NCI-H2196 treated with DMSO at 0.1 percent for 48 hours (cell line): ENCODE results near the gene CELF3.

Experiments used
- DNase-seq: peaks from one replicate; lab custom pipeline; 2025; ENCODE audit not compliant: unreplicated experiment; lab: John Stamatoyannopoulos, UW

CELF3 gene

DNA sequence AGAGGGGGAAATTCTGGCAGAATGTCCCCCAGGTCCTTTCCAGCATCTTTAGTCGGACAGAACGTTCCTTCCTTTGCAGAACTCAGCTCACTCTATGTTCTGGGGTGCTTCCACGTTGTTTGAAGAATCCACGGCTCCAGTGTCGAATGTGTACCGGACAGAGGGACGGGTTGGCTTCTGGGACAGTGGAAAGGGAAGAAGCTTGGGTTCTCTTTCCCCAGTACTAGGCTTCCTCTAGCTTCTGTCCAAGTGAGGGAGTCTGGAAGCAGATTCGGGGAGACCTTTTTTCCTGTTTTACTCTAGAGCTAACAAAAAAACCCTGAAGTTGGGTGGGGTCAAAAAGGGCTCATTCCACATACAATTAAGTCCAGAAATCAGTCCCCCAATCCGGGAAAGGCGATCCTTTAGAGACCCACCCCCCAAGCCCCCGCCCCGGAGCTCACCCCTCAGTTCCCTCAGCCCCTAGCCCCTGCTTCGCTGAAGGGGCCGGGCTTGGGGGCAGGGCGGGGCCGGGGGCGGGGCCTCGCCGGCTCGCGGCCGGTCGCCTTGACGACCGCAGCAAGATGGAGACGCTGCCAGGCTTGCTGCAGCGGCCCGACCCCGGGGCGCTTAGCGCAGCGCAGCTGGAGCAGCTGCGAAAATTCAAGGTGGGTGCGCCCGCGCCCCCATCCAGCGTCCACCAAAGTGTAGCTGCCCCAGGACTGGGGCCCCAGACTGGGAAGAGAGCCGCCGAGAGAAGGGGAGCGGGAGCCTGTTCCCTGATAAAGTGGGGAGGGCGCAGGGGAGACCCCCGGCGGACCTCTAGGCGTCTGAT is 4.6 kb upstream of the CELF3 start, which contains the start of gene RIIAD1:
Gene RIIAD1, plus strand, starts transcription at position 549 of the 814 bp plus-strand sequence. Its CDS starts 15 bp downstream, at position 564.
- DNase-seq = no peak

- DNase-seq = no peak
Measured at GRCh38 chr1:151720554-151720953, 4.0 kb upstream of the CELF3 start.

DNA sequence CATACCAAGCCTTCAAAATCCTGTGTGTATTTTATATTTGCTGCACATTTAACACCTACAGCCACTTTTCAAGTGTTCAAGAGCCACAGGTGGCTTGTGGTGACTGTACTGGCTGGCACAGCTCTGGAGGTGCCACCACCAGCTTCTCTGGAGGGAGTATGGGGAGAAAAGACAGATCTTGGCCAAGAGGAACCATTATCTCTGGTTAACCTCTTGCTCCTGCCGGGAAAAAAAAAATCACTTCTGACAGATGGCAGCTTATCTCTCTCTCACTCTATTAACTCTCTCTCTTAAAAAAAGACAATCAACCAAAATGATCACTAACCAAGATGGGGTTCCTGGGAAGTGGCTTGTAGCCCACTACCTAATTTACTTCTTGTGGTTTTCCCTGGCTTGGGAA is 3.5 kb upstream of the CELF3 start:
- no peak for DNase-seq

DNA sequence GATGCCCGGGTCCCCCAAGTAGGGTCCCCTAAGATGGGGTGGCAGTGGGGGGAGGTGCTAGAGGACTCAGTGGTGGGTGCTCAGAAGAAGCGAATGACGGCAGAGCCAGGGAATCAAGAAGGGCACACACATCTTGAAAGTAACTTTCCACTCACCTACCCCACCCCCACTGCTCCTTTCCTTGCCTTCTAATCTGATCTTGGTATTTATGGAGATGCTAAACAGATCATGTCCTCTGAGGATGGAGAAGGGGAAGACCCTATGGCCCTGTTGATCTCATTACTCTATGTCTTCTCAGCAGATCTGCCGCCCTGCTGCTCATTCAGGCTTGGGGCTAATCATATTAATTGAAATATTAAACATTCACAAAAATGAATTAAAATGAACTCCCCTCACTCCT is 2.1 kb upstream of the CELF3 start:
- no peak for DNase-seq

GRCh38 chr1:151718011-151718431 is 1.4 kb upstream of the CELF3 start:
- no peak for DNase-seq

GRCh38 chr1:151716405-151716762 is 219 bp downstream of the CELF3 start:
- no peak for DNase-seq

DNA sequence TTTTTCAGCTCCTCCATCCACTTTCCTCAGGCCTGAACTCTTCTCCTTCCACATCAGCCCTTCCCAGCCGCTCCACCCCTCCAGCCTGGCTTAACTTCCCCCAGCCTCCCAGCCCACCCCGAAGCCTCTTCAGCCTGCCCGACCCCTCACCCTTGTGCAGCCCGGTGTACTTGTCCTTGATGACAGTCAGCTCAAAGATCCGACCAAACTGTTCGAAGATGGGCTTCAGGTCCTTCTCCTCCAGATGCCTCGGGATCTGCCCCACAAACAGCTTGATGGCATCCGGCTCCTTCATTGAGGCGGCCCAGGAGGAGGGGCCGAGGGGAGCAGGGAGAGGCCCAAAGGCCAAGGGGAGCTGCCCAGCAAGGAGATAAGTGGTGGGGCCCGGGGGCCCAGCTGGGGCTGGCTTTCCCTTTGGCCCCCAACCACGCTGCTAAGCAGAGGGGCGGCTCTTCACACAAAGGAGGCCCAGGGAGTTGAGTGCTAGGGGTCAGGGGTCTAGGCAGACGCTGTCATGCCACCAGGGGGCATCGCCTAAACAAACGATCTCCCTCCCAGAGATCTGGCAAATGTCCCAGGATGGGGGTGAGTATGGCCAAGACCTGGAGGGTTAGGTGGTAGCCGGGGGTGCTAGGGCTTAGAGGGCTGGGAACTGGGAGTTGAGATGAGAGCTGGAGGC is 738 bp downstream of the CELF3 start:
- DNase-seq = no peak

- no peak for DNase-seq
Measured at GRCh38 chr1:151714820-151715725, 1.5 kb downstream of the CELF3 start.

DNA sequence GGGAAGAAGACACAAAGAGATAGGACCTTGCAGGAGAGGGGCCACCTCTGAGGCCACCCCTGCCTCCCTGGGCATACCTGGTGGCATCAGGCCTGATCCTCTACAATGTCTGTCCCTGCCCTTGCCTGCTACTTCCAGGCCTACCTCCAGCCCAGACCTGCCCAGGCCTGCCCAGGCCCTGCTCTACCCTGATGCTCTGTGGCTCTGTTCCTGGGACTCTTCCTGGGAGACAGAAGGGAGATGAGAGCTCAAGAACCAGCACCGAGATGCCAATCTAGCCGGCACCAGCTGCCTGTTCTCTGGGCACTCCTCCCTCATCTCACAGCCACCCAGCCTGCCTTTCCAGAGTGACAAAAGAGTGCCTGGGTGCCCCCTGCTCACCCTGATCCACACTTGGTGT is 2.7 kb downstream of the CELF3 start:
- no peak for DNase-seq

- DNase-seq = no peak
Measured at GRCh38 chr1:151713044-151713443, 3.6 kb downstream of the CELF3 start.

- DNase-seq = no peak
Measured at GRCh38 chr1:151711951-151712350, 4.7 kb downstream of the CELF3 start.

DNA sequence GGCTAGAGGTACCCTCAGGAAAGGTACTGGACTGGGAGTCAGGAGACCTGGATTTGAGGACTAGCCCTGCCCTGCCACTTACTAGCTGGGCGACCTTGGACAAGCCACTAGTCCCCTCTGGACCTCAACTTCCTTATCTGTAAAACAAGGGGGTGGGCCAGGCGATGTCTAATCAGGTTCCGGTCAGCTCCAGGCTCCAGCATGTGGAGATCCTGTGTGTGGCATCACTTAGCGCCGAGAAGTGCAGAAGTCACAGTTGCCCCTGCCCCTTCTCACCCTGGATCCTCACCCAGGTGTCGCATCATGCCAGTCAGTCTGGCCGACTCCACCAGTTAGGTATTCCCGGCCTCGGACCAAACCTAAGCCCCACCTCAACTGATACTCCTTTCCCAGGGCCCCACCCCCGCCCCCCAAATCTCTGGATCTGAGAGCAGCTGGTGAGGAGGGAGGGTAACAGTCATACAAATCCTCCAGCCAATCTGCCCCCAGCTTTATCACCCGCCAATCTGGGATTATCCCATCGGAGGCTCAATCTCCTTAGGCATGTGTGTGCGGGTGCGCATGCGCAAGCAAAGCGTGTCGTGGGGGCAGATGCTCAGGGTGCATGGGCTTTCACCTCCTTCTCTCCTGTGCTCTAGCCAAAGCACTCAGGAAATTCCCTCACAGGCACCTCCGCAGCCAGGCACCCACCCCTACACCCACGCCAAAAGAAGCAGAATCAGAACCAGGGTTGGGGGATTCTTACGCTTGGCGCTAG is 5.4 kb downstream of the CELF3 start:
- no peak for DNase-seq

GRCh38 chr1:151710187-151710840 is 6.3 kb downstream of the CELF3 start:
- DNase-seq = no peak

DNA sequence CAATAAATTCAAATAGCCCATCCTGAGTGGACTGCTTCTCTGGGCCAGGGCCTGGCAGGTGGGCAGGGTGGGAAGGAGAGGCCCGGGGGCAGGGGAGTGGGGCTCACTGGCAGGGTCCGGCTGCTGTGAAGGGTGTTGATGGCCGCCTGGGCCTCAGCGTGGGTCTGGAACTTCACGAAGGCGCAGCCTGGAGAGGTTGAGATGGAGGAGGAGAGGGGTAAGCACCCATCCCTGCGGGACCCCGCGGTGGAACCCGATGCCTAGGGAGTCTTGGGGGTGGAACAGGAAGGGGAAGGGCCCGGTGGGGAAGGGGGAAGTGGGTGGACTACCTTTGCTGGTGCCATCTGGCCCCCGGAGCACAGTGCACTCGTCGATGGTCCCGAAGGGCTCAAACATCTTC is 7.7 kb downstream of the CELF3 start:
- DNase-seq = no peak

DNA sequence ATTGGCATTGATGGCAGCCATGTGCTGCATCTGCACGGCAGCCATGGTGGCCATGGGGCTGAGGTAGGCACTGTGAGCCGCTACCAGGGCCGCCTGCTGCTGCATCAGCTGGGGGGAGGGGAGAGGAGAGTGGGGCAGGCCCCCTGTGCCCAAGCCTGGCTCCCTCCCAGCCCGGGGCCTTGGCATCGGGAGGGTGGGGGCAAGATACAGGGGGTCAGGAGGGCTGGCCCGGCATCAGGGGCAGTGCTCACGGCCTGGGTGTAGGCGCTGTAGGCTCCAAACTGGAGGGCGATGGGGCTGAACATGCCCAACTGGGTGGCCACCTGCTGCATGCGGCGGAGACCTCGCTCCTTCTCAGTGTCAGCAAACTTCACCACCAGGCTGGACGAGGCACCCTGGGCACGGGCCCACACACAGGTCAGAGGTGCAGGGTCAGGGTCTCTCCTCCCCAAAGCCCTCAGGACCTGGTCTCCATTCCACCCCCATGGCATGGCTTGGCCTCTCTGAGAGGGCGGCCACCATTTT is 9.0 kb downstream of the CELF3 start:
- DNase-seq = no peak

GRCh38 chr1:151706464-151707415 is 9.9 kb downstream of the CELF3 start:
- DNase-seq = no peak

DNA sequence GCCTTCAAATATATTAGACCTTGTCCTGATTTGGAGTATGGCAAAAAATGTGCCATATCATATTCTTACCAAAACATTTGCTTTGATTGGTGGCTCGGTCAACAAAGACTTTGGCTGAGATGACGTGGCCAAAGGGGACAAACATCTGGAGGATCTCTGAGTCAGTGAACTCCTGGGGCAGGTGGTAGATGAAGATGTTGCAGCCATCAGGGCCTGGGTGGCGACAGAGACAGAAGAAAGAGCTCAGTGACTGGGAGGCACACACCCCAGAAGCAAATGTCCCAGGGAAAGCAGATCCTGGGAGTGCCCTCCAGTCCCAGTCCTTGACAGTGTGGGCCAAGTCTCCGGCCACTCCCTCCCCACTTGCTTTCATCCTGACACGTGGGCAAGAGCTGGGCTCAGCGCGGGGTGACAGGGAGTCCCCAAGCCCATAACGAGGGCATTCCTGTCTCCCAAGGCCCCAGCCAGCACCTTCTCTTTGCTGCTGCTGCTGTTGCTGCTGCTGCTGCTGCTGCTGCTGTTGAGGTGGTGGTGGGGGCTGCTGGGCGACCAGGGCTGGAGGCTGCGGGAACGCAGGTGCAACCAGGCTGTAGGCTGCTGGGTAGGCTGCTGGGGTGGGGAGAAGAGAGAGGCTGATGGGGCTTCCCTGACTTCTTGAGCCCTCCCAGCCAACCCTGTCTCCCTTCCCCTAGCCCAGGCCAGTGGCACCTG is 10.7 kb downstream of the CELF3 start:
- no peak for DNase-seq

- no peak for DNase-seq
Measured at GRCh38 chr1:151705146-151705545, 11.5 kb downstream of the CELF3 start.
